ENCODE results near the gene SORBS1.
A peak's percentile ranks its signal among the peaks of the same experiment; 100 is the strongest.

Gene SORBS1

GRCh38 chr10:95305606-95306317 is 255.4 kb downstream of the SORBS1 start:
- Histone ChIP-seq H3K4me1 (ENCODE audit: control insufficient read depth, insufficient read depth, low read length) (peaks cover 16% of the 10 kb centered on the region), H3K27ac (ENCODE audit: extremely low read depth, low read depth, low read length) (no peak overlapping the region), H3K9me3 (ENCODE audit: control insufficient read depth, insufficient read depth, low read depth, low read length) (no peaks in the 10 kb centered on the region), H3K4me3 (ENCODE audit: low read depth, low read length) (no peak overlapping the region), H3K36me3 (ENCODE audit: control insufficient read depth in 2 of 2, insufficient read depth in 1 of 2, low read length in 2 of 2) (no peaks in the 10 kb centered on the region)
- ChIA-PET POLR2A (interaction anchor here (1.0 kb wide), 1 partner anchor 16 kb away, joined by 3 read pairs; no protein-coding TSS in a partner anchor), CTCF (interaction anchor here (0.6 to 0.7 kb wide), 2 partner anchors 43 to 140 kb away, joined by 3 read pairs; no protein-coding TSS in a partner anchor)
- TF ChIP-seq INSM2 (tag by site-specific recombination; IDR thresholded peaks at IDR 0.05) (no peak), ZNF621 (tag by site-specific recombination; IDR thresholded peaks at IDR 0.05) (no peak), FEZF1 (tag by site-specific recombination; IDR thresholded peaks at IDR 0.05) (0 out of 2 replicates have a peak, but pooled peaks have one; percentile 6), OSR2 (tag by site-specific recombination; IDR thresholded peaks at IDR 0.05) (0 out of 2 replicates have a peak, but pooled peaks have one; percentile 7), WT1 (tag by site-specific recombination; IDR thresholded peaks at IDR 0.05) (0 out of 2 replicates have a peak, but pooled peaks have one; percentile 30), GLIS1 (tag by site-specific recombination; IDR thresholded peaks at IDR 0.05) (peak; percentile 52), BCL6B (tag by site-specific recombination; IDR thresholded peaks at IDR 0.05) (no peak), ZNF600 (tag by site-specific recombination; IDR thresholded peaks at IDR 0.05) (peak; percentile 47; the same call in 1 of the 2 replicates), SP7 (tag by site-specific recombination; IDR thresholded peaks at IDR 0.05) (0 out of 2 replicates have a peak, but pooled peaks have one; percentile 22), KLF7 (tag by site-specific recombination; IDR thresholded peaks at IDR 0.05; ENCODE audit: borderline replicate concordance) (no peak), PRDM6 (tag by site-specific recombination; IDR thresholded peaks at IDR 0.05) (peak; percentile 43; the same call in 1 of the 2 replicates)

- Histone ChIP-seq H3K9me3 (ENCODE audit: control insufficient read depth, insufficient read depth, low read depth, low read length) (no peaks in the 10 kb centered on the region), H3K36me3 (ENCODE audit: control insufficient read depth in 2 of 2, insufficient read depth in 1 of 2, low read length in 2 of 2) (no peaks in the 10 kb centered on the region), H3K4me3 (ENCODE audit: low read depth, low read length) (no peak overlapping the region), H3K4me1 (ENCODE audit: control insufficient read depth, insufficient read depth, low read length) (peaks cover 19% of the 10 kb centered on the region), H3K27ac (ENCODE audit: extremely low read depth, low read depth, low read length) (no peak overlapping the region)
- POLR2A ChIA-PET: no interaction called here
- CTCF ChIA-PET: no interaction called here
- TF ChIP-seq ZNF184 (tag by site-specific recombination; IDR thresholded peaks at IDR 0.05) (no peak), ZBTB10 (tag by site-specific recombination; IDR thresholded peaks at IDR 0.05) (no peak)
Observed at GRCh38 chr10:95304976-95305375, 256.2 kb downstream of the SORBS1 start.

- Histone ChIP-seq H3K4me1 (ENCODE audit: control insufficient read depth, insufficient read depth, low read length) (peaks cover 20% of the 10 kb centered on the region), H3K9me3 (ENCODE audit: control insufficient read depth, insufficient read depth, low read depth, low read length) (no peaks in the 10 kb centered on the region), H3K27ac (ENCODE audit: extremely low read depth, low read depth, low read length) (no peak overlapping the region), H3K36me3 (ENCODE audit: control insufficient read depth in 2 of 2, insufficient read depth in 1 of 2, low read length in 2 of 2) (no peaks in the 10 kb centered on the region), H3K4me3 (ENCODE audit: low read depth, low read length) (no peak overlapping the region)
- CTCF ChIA-PET: no interaction called here
- POLR2A ChIA-PET: no interaction called here
- TF ChIP-seq ZNF416 (tag by site-specific recombination; IDR thresholded peaks at IDR 0.05): no peak
- TF ChIP-seq TSHZ1 (tag by site-specific recombination; IDR thresholded peaks at IDR 0.05; ENCODE audit: borderline replicate concordance): no peak
- TF ChIP-seq ZNF600 (tag by site-specific recombination; IDR thresholded peaks at IDR 0.05): no peak
- no peak for TF ChIP-seq ZNF391 (tag by site-specific recombination; IDR thresholded peaks at IDR 0.05; ENCODE audit: borderline replicate concordance, low read depth)
- TF ChIP-seq EGR2 (tag by site-specific recombination; IDR thresholded peaks at IDR 0.05; ENCODE audit: low read depth): no peak
- no peak for TF ChIP-seq ZNF704 (tag by site-specific recombination; IDR thresholded peaks at IDR 0.05)
Observed at GRCh38 chr10:95304463-95304862, 256.7 kb downstream of the SORBS1 start.

Measured in HEK293 (cell line).